ENCODE measurements around the gene CRYBA4. TPM values are rescaled to one million over a fixed set of nuclear protein-coding genes. Genes with fewer than 3 reads are reported as not detected.

Gene CRYBA4
- polyA plus RNA-seq, 1 donor (not counting 4 experiments of a cell fraction or from before 2014, with no cell fraction given): not detected

- Histone ChIP-seq H4K20me1 (ENCODE audit: control insufficient read depth, extremely low read depth, insufficient read depth, low read length) (no peaks in the 10 kb centered on the region), H3K79me2 (ENCODE audit: control insufficient read depth, insufficient read depth, low read length) (no peaks in the 10 kb centered on the region), H3K4me1 (ENCODE audit: control insufficient read depth, extremely low read depth, insufficient read depth, low read length) (no peaks in the 10 kb centered on the region), H3K4me2 (ENCODE audit: control insufficient read depth, extremely low read depth, insufficient read depth, low read depth, low read length) (no peak overlapping the region), H3K27me3 (ENCODE audit: control insufficient read depth, extremely low read depth, insufficient read depth, low read length) (no peaks in the 10 kb centered on the region), H3K36me3 (ENCODE audit: control insufficient read depth in 2 of 2, extremely low read depth in 1 of 2, insufficient read depth in 2 of 2, low read length in 2 of 2) (no peaks in the 10 kb centered on the region), H2AFZ (ENCODE audit: control insufficient read depth, low read length) (no peak overlapping the region), H3K27ac (ENCODE audit: control insufficient read depth, insufficient read depth, low read length) (no peak overlapping the region), H3K9me3 (ENCODE audit: control insufficient read depth, low read depth, low read length) (no peaks in the 10 kb centered on the region), H3K4me3 (ENCODE audit: control insufficient read depth in 2 of 3, extremely low read depth in 1 of 3, insufficient read depth in 2 of 3, low read depth in 1 of 3, low read length in 3 of 3) (no peak overlapping the region), H3K9me1 (ENCODE audit: control insufficient read depth, extremely low read depth, insufficient read depth, low read length) (no peaks in the 10 kb centered on the region), H3K9ac (ENCODE audit: control insufficient read depth, extremely low read depth, insufficient read depth, low read length) (no peak overlapping the region)
- dilution Hi-C loops (cut with MboI; ENCODE audit: extremely low pct_ligation_motif_present, low sequenced_read_pairs): no loop called here
- DNase-seq (ENCODE audit: low read depth, low spot score) (no peak), FAIRE-seq (no peak)
- TF ChIP-seq EZH2 (IDR thresholded peaks at IDR 0.05; ENCODE audit: low read length) (no peak), CTCF (optimal IDR thresholded peaks at IDR 0.05 in 1 of 3, IDR thresholded peaks at IDR 0.05 in 1 of 3, conservative IDR thresholded peaks at IDR 0.05 in 1 of 3; ENCODE audit: extremely low read depth in 1 of 3, insufficient read depth in 2 of 3, low read length in 3 of 3) (no peak)
Observed at GRCh38 chr22:26632422-26633155, 10.8 kb downstream of the CRYBA4 start.

- FAIRE-seq: no peak
Observed at GRCh38 chr22:26634189-26634588, 12.4 kb downstream of the CRYBA4 start.

More at GRCh38 chr22:26634189-26634588, 12.4 kb downstream of the CRYBA4 start:
- H3K4me3 ChIP-seq (ENCODE audit: control insufficient read depth in 2 of 3, extremely low read depth in 1 of 3, insufficient read depth in 2 of 3, low read depth in 1 of 3, low read length in 3 of 3): no peak overlapping the region
- H3K27ac ChIP-seq (ENCODE audit: control insufficient read depth, insufficient read depth, low read length): no peak overlapping the region
- H3K9me3 ChIP-seq (ENCODE audit: control insufficient read depth, low read depth, low read length): no peaks in the 10 kb centered on the region
- peaks cover 7% of the 10 kb centered on the region for H3K27me3 ChIP-seq (ENCODE audit: control insufficient read depth, extremely low read depth, insufficient read depth, low read length)
- no peak overlapping the region for H3K4me2 ChIP-seq (ENCODE audit: control insufficient read depth, extremely low read depth, insufficient read depth, low read depth, low read length)
- no peaks in the 10 kb centered on the region for H3K4me1 ChIP-seq (ENCODE audit: control insufficient read depth, extremely low read depth, insufficient read depth, low read length)
- no peaks in the 10 kb centered on the region for H3K79me2 ChIP-seq (ENCODE audit: control insufficient read depth, insufficient read depth, low read length)
- no peak overlapping the region for H2AFZ ChIP-seq (ENCODE audit: control insufficient read depth, low read length)
- no peaks in the 10 kb centered on the region for H4K20me1 ChIP-seq (ENCODE audit: control insufficient read depth, extremely low read depth, insufficient read depth, low read length)
- TF ChIP-seq EZH2 (IDR thresholded peaks at IDR 0.05; ENCODE audit: low read length) (no peak), CTCF (optimal IDR thresholded peaks at IDR 0.05 in 1 of 3, IDR thresholded peaks at IDR 0.05 in 1 of 3, conservative IDR thresholded peaks at IDR 0.05 in 1 of 3; ENCODE audit: extremely low read depth in 1 of 3, insufficient read depth in 2 of 3, low read length in 3 of 3) (no peak)
- H3K9ac ChIP-seq (ENCODE audit: control insufficient read depth, extremely low read depth, insufficient read depth, low read length): no peak overlapping the region
- no peak for DNase-seq (ENCODE audit: low read depth, low spot score)
- dilution Hi-C loops (cut with MboI; ENCODE audit: extremely low pct_ligation_motif_present, low sequenced_read_pairs): no loop called here
- H3K36me3 ChIP-seq (ENCODE audit: control insufficient read depth in 2 of 2, extremely low read depth in 1 of 2, insufficient read depth in 2 of 2, low read length in 2 of 2): no peaks in the 10 kb centered on the region
- no peaks in the 10 kb centered on the region for H3K9me1 ChIP-seq (ENCODE audit: control insufficient read depth, extremely low read depth, insufficient read depth, low read length)
